ENCODE data around the gene EIF2A.

- TF ChIP-seq MAFK (IDR thresholded peaks at IDR 0.05; ENCODE audit: partially characterized antibody) = no peak
- TF ChIP-seq RAD21 (conservative IDR thresholded peaks at IDR 0.05 in 1 of 2, IDR thresholded peaks at IDR 0.05 in 1 of 2) = no peak
- no peak for TF ChIP-seq CHD2 (IDR thresholded peaks at IDR 0.05; ENCODE audit: low read length, partially characterized antibody)
- no peak for TF ChIP-seq POLR2A (IDR thresholded peaks at IDR 0.05; ENCODE audit: low read length)
- no peak for TF ChIP-seq CBX2 (IDR thresholded peaks at IDR 0.05; ENCODE audit: borderline replicate concordance, low read depth)
Measured at GRCh38 chr3:150521463-150521862, 25.1 kb upstream of the EIF2A start.
